Activated CD8-positive, alpha-beta T cell treated with anti-CD3 and anti-CD28 coated beads for 36 hours (primary cell): Measurements from ENCODE around the gene POLR2H. TPM values are rescaled to one million over a fixed set of nuclear protein-coding genes. Genes with fewer than 3 reads are reported as not detected.

ENCODE experiments used
- ATAC-seq: fragments of 200-7000 bp; cut with Tn5 transposase; one replicate; pipeline ENCODE4 v1.10.0; 2021; ENCODE audit warnings: mild to moderate bottlenecking, moderate library complexity
- CTCF ChIA-PET: fragments of 350-600 bp; sonication (Branson Sonifier 250); formaldehyde crosslinking; loops from one replicate; lab custom pipeline; 2021; ENCODE audit warnings: antibody characterized with exemption; lab: Charles Lee
- POLR2A ChIA-PET: fragments of 350-600 bp; sonication (Branson Sonifier 250); formaldehyde crosslinking; loops from one replicate; lab custom pipeline; 2021; ENCODE audit warnings: antibody characterized with exemption; lab: Charles Lee
- DNase-seq: peaks from one replicate; pipeline ENCODE4 v3.0.0-alpha.2; 2020
- H3K27ac Mint-ChIP-seq: one replicate; pipeline ENCODE4 v1.8.0; 2021; ENCODE audit warnings: mild to moderate bottlenecking, mixed read lengths
- H3K27me3 Mint-ChIP-seq: one replicate; pipeline ENCODE4 v1.8.0; 2021; ENCODE audit warnings: mixed read lengths
- H3K36me3 Mint-ChIP-seq: one replicate; pipeline ENCODE4 v1.8.0; 2021; ENCODE audit warnings: low read depth, mixed read lengths
- H3K4me1 Mint-ChIP-seq: one replicate; pipeline ENCODE4 v1.8.0; 2021; ENCODE audit warnings: low read depth, mixed read lengths
- H3K4me3 Mint-ChIP-seq: one replicate; pipeline ENCODE4 v1.8.0; 2021; ENCODE audit warnings: mild to moderate bottlenecking, moderate library complexity, mixed read lengths
- H3K9me3 Mint-ChIP-seq: one replicate; pipeline ENCODE4 v1.8.0; 2021; ENCODE audit warnings: mixed read lengths
- CTCF ChIP-seq: fragments of 200-600 bp; IDR thresholded peaks from one replicate; pipeline ENCODE4 v1.8.0; 2022; ENCODE audit warnings: antibody characterized with exemption, mild to moderate bottlenecking
- intact Hi-C: fragments of 100-400 bp; cut with micrococcal nuclease; formaldehyde crosslinking; loops from one replicate; pipeline ENCODE4 v1.10.0; 2022
- total RNA-seq, 2 experiments: library from RNA; stranded (reverse); gene quantifications; one replicate each; pipeline ENCODE4 v1.2.3, GENCODE V29; 2021

POLR2H gene
- total RNA-seq, 2 experiments from 2014 or later, result 166 to 169 TPM

- CTCF ChIA-PET, result interaction anchor here (1.2 to 2.7 kb wide), 3 partner anchors 13 to 129 kb away, joined by 3 to 14 read pairs (median 3); no protein-coding TSS in a partner anchor
- ATAC-seq, result no peak
Measured at GRCh38 chr3:184384856-184385422, 23.4 kb downstream of the POLR2H start.

GRCh38 chr3:184386047-184386806, 24.7 kb downstream of the POLR2H start:
- Mint-ChIP-seq H3K9me3 (no peaks in the 10 kb centered on the region), H3K4me1 (no peaks in the 10 kb centered on the region), H3K27ac (no peak overlapping the region), H3K4me3 (no peak overlapping the region), H3K36me3 (no peaks in the 10 kb centered on the region), H3K27me3 (peaks cover 26% of the 10 kb centered on the region)
- no peak for TF ChIP-seq CTCF
- intact Hi-C loops, result no loop called here
- ChIA-PET POLR2A (no interaction called here), CTCF (interaction anchor here (2.7 kb wide), 1 partner anchor 14 kb away, joined by 14 read pairs; no protein-coding TSS in a partner anchor)
- ATAC-seq (no peak), DNase-seq (no peak)

More at GRCh38 chr3:184384856-184385422, 23.4 kb downstream of the POLR2H start:
- Mint-ChIP-seq H3K27me3 (peaks cover 31% of the 10 kb centered on the region), H3K36me3 (no peaks in the 10 kb centered on the region), H3K27ac (no peak overlapping the region), H3K4me3 (no peak overlapping the region), H3K4me1 (peaks cover 3% of the 10 kb centered on the region), H3K9me3 (no peaks in the 10 kb centered on the region)
- intact Hi-C loops, result no loop called here
- POLR2A ChIA-PET, result no interaction called here
- TF ChIP-seq CTCF, result no peak
- DNase-seq, result no peak

GRCh38 chr3:184387174-184387714, 25.7 kb downstream of the POLR2H start:
- Mint-ChIP-seq H3K27ac (no peak overlapping the region), H3K36me3 (no peaks in the 10 kb centered on the region), H3K9me3 (no peaks in the 10 kb centered on the region), H3K4me1 (no peaks in the 10 kb centered on the region), H3K4me3 (no peak overlapping the region), H3K27me3 (peaks cover 16% of the 10 kb centered on the region)
- intact Hi-C loops, result no loop called here
- TF ChIP-seq CTCF, result no peak
- ATAC-seq (no peak), DNase-seq (no peak)
- CTCF ChIA-PET, result no interaction called here
- POLR2A ChIA-PET, result no interaction called here

- no peak overlapping the region for H3K4me3 Mint-ChIP-seq
- no peaks in the 10 kb centered on the region for H3K4me1 Mint-ChIP-seq
- H3K36me3 Mint-ChIP-seq, result no peaks in the 10 kb centered on the region
- peaks cover 7% of the 10 kb centered on the region for H3K27me3 Mint-ChIP-seq
- no peaks in the 10 kb centered on the region for H3K9me3 Mint-ChIP-seq
- DNase-seq (no peak), ATAC-seq (no peak)
- no peak overlapping the region for H3K27ac Mint-ChIP-seq
- POLR2A ChIA-PET, result no interaction called here
- no peak for TF ChIP-seq CTCF
- intact Hi-C loops, result no loop called here
- CTCF ChIA-PET, result interaction anchor here (0.7 kb wide), 1 partner anchor 17 kb away, joined by 4 read pairs; no protein-coding TSS in a partner anchor
Measured at GRCh38 chr3:184388164-184388935, 26.8 kb downstream of the POLR2H start.
